ENCODE results near the gene PCSK6. TPM values are rescaled to one million over a fixed set of nuclear protein-coding genes. Genes with fewer than 3 reads are reported as not detected.

The PCSK6 gene
- total RNA-seq, 2 experiments from 2014 or later, result 2.7 to 3.0 TPM

DNA sequence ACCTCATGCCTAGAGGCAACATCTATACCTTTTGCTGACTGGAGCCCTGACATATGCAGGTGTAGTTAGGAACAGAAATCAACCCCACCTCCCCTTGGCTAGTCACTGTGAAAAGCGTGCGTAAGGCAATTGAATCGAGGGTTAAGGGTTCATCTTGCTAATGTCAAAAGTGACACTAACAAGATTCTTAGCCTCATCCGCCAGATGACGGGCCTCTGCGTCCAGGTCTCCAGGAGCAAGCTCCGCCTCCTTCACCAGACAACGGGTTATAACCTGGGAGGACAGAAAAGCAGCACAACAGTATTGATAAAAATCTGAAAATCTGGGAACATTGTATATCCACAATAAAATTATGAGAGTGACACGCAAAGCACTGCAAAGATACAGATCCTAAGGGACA lies 216.9 kb downstream of the PCSK6 start:
- Mint-ChIP-seq H3K9me3 (no peaks in the 10 kb centered on the region), H3K27ac (no peak overlapping the region), H3K36me3 (ENCODE audit: low read depth) (peaks cover 41% of the 10 kb centered on the region), H3K4me1 (ENCODE audit: low read depth) (peaks cover 16% of the 10 kb centered on the region), H3K27me3 (no peaks in the 10 kb centered on the region), H3K4me3 (no peak overlapping the region)
- intact Hi-C loops (cut with micrococcal nuclease), result no loop called here
- CTCF ChIA-PET, result interaction anchor here (1.2 to 2.4 kb wide), 5 partner anchors 14 to 264 kb away, joined by 5 to 11 read pairs (median 10); no protein-coding TSS in a partner anchor
- DNase-seq (no peak), ATAC-seq (no peak)
- TF ChIP-seq, protein P1, sequence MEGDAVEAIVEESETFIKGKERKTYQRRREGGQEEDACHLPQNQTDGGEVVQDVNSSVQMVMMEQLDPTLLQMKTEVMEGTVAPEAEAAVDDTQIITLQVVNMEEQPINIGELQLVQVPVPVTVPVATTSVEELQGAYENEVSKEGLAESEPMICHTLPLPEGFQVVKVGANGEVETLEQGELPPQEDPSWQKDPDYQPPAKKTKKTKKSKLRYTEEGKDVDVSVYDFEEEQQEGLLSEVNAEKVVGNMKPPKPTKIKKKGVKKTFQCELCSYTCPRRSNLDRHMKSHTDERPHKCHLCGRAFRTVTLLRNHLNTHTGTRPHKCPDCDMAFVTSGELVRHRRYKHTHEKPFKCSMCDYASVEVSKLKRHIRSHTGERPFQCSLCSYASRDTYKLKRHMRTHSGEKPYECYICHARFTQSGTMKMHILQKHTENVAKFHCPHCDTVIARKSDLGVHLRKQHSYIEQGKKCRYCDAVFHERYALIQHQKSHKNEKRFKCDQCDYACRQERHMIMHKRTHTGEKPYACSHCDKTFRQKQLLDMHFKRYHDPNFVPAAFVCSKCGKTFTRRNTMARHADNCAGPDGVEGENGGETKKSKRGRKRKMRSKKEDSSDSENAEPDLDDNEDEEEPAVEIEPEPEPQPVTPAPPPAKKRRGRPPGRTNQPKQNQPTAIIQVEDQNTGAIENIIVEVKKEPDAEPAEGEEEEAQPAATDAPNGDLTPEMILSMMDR (IDR thresholded peaks at IDR 0.05), result no peak
- POLR2A ChIA-PET, result interaction anchor here (1.0 kb wide), 1 partner anchor 16 kb away, joined by 3 read pairs; no protein-coding TSS in a partner anchor

DNA sequence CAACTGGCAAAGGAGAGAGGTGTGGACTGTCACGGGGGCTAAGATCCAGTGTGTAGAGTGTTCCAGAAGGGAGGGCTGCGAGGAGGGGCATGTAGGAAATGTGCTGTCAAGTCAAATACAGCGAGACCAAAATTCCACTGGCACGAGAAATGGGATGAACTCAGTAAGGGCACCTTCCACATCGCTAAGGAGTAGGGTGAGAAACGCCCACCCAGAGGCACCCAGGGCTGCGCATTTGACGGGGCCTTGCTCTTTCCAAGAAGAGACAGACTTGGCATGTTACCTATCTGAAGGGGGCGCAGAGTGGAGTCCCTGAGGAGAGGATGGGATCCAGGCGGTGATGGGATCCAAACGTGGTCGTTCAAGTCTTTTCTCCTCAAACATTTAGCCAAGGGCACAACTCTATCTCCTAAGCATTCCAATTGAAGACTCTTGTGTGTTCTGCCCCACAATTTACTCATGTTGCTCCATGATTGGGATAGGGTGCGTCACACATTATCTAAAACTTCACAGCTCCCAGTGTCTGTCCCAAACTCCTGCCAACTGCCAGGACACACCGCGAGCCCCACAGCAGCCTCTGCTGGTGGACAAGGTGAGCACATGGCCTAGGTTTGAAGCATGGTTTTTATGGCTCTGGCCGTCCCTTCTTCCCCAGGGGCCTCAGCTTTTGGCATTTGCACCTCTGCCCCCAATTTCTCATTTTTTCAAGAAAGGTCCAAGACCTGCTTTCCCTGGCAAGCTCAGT lies 219.9 kb downstream of the PCSK6 start:
- Mint-ChIP-seq H3K9me3 (no peaks in the 10 kb centered on the region), H3K27me3 (no peaks in the 10 kb centered on the region), H3K4me3 (no peak overlapping the region), H3K27ac (peak overlapping the region; percentile 32), H3K36me3 (ENCODE audit: low read depth) (peaks cover 29% of the 10 kb centered on the region), H3K4me1 (ENCODE audit: low read depth) (peaks cover under 1% of the 10 kb centered on the region)
- ChIA-PET CTCF (interaction anchor here (1.0 to 2.1 kb wide), 5 partner anchors 9 to 261 kb away, joined by 3 to 11 read pairs (median 4); no protein-coding TSS in a partner anchor), POLR2A (interaction anchor here (0.8 to 2.4 kb wide), 2 partner anchors 9 to 229 kb away, joined by 3 to 5 read pairs; no protein-coding TSS in a partner anchor)
- DNase-seq (no peak), ATAC-seq (no peak)
- TF ChIP-seq, protein P1 (IDR thresholded peaks at IDR 0.05), result no peak
- intact Hi-C loops (cut with micrococcal nuclease), result no loop called here

DNA sequence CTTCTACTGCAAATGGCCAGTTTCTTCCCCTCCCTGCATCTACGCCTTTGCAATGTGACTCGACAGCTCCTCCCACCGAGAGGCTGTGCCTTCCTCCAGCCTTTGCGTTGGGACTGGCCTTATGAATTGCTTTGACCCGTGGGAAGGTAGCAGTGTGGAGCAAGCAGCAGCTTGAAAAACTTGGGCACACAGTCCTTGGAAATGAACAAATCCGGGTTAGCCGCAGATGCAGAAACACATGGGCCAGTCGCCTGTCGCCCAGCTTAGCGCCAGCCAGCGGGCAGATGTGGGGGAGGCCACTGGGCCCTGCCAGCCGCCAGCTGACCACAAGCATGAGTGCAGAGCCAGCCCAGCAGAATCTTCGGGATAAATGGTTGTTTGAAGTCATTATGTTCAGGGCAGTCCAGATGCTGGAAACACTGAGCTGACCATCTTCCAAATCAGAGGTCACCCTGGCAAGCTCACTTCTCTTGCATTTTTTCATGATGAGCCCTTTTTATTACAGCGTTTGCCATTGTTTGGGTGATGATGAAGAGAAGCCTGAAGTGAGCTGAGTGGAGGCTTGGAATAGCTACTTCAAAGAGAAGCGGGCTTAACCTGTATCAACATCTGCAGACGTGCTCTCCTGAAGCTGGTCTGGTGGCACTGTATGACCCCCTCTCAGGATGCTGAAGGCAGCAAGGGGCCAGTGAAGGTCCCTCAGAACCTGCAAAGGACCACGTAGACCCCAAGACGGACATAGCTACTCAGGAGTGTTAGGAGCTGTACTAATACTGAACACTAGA lies 222.0 kb downstream of the PCSK6 start:
- Mint-ChIP-seq H3K36me3 (ENCODE audit: low read depth) (peaks cover 10% of the 10 kb centered on the region), H3K4me3 (no peak overlapping the region), H3K4me1 (ENCODE audit: low read depth) (peaks cover 3% of the 10 kb centered on the region), H3K27ac (no peak overlapping the region), H3K27me3 (no peaks in the 10 kb centered on the region), H3K9me3 (no peaks in the 10 kb centered on the region)
- DNase-seq (no peak), ATAC-seq (no peak)
- ChIA-PET CTCF (interaction anchor here (1.2 to 3.2 kb wide), 7 partner anchors 9 to 259 kb away, joined by 4 to 16 read pairs (median 6); no protein-coding TSS in a partner anchor), POLR2A (interaction anchor here (1.1 to 2.4 kb wide), 3 partner anchors 8 to 46 kb away, joined by 3 to 5 read pairs (median 5); no protein-coding TSS in a partner anchor)
- intact Hi-C loops (cut with micrococcal nuclease), result no loop called here
- TF ChIP-seq, protein P1 (IDR thresholded peaks at IDR 0.05), result no peak

DNA sequence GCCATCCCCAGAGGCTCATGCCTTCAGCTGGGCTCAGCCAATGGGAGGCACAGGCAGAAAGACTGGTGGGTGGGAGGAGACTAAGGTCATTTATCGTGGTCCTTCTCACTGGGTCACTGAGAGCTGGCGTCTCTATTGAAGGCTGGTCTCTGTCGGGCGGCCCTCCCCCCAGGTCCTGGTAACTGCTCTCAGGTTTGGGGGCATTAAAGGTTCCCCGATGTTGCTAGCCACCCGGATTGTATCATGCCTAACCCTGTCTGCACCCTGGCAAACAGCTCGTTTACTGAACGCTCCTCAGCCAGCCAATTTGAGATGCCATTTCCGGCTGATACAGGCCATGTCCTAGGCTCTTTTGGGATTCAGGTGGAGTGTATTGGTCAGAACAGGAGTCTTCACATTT lies 222.7 kb downstream of the PCSK6 start:
- no peaks in the 10 kb centered on the region for H3K9me3 Mint-ChIP-seq
- POLR2A ChIA-PET, result interaction anchor here (1.1 kb wide), 1 partner anchor 8 kb away, joined by 5 read pairs; no protein-coding TSS in a partner anchor
- DNase-seq (no peak), ATAC-seq (no peak)
- H3K4me3 Mint-ChIP-seq, result no peak overlapping the region
- intact Hi-C loops (cut with micrococcal nuclease), result no loop called here
- TF ChIP-seq, protein P1 (IDR thresholded peaks at IDR 0.05), result no peak
- no peak overlapping the region for H3K27ac Mint-ChIP-seq
- CTCF ChIA-PET, result interaction anchor here (1.0 to 3.2 kb wide), 4 partner anchors 8 to 258 kb away, joined by 3 to 16 read pairs (median 9); no protein-coding TSS in a partner anchor
- no peaks in the 10 kb centered on the region for H3K27me3 Mint-ChIP-seq
- peaks cover 3% of the 10 kb centered on the region for H3K4me1 Mint-ChIP-seq (ENCODE audit: low read depth)
- H3K36me3 Mint-ChIP-seq (ENCODE audit: low read depth), result peaks cover 6% of the 10 kb centered on the region
